Medulla oblongata (tissue), 1 donor: ENCODE results near the gene WAC.

Source experiments
- DNase-seq: peaks from one replicate; pipeline ENCODE4 v3.0.0-alpha.2; 2015; ENCODE audit errors: extremely low spot score

WAC gene

DNA sequence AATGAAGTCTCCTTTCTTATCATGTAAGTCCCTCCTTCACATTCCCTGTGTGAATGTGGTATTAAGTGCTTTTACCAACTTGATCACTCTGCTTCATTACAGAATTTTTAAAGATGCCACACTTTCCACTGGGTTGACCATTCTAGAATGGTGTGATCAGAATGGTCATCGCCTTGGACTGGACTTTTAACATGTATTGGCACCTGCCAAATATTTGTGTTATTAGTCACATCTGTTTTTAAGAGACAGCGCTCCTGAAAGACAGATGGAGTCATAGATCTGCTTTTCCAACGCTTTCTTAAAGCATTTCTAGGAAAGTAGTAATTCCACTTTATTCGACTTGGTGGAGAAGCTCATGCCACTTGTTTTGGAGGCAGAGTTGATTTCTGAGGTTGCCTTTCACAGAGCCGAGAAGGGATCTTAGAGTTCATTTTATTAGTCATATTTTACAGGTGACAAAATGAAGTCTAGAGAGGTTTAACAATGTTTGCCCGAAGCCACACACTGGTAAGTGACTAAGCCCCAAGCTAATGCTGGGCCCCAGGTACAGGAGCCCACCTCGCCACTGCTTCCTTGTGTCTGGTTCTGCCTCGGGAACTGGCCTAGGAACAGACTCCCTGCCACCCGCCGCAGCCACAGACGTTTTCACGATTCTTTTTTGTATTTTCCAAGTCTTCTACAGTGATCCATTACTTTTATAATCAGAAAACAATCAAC lies 134.0 kb downstream of the WAC start:
- no peak for DNase-seq

DNA sequence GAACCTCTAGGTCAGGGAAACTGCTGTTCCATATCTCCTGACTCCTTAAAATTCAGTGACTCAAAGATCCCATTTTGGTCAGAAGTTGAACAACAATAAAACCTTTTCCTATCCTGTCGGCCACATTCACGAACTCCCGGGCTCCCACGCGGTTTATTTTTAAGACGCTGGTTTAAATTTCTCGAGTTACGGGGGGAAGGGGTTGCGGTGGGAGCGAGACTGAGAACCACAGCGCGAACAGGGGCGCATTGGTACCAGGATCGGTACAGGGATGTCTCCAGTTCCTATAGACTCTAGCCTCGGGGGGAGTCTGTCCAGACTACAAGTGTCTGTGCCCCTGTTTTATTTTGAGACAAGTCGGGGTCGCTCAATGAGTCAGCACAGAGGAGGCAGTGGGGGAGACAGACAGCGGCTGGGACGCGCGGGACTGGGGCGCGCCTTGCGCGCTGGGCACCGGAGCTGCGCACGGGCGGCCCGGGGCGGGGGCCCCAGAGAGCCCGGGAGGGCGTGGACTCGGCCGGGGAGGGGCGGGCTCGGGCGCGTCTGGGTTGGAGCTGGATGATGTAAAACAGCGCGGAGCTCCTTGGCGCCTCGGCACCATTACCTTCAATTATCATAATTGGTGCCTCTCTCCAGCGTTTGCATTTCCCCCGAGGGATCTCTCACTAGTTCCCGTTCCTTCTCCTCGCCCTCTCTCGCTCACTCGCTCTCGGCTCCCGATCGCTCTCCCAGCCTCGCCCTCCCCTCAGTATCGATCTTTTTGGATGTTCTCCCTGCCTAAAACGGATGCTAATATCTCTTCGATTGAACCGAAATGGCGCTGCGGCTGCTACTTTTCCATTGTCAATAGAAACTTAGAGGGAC lies 135.7 kb downstream of the WAC start:
- DNase-seq: no peak

DNA sequence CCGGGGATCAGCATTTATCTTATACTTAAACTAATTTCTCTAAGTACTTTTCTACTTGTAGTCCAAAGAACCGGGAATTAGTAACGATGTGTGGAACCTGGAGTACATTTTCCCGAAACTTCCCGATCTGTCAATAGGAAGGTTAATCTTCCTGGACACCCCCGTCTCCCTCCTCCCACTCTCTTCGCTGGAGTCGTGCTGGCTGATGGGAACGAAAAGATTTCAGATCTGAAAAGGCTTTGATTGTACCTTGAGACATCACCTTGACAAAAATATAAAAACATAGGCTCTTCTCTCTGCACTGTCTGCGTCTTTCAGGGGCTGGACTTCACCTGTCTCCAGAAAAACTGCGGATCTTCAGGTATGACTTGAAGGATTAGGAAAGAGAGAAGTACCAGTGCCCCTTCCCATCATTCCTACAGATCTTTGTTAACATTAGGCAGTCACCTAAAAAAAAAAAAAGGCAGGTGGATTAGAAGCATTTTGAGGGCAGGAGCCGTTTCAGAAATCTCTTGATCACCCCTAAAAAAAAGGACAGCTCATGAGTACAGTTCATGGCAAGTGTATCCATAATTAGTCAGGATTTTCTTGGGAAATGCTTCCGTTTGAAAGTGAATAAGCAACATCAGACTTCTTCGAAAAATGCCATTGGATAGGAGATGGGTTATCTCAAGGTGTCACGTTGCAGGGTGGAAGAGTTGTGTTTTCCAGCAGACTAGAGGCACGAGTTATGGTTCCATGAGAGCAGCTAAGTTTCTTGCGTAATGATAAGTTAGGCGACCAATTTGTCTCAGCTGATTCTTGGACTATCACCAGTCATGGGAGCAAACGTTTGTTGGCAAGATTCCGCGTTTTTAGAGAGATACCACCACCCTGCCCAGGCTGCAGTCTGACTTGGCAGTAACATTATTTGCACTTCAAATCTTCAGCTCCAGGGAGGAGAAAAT lies 136.6 kb downstream of the WAC start:
- no peak for DNase-seq
